H1 (cell line): Measurements from ENCODE around the gene GSG1L. TPM values are rescaled to one million over a fixed set of nuclear protein-coding genes. Genes with fewer than 3 reads are reported as not detected.

ENCODE experiments used
- CTCF ChIA-PET: fragments of 300-600 bp; sonication (Branson Sonifier 250); formaldehyde crosslinking; loops from one replicate; lab custom pipeline; 2021; ENCODE audit not compliant: partially characterized antibody; lab: Charles Lee
- POLR2A ChIA-PET: fragments of 300-600 bp; sonication (Branson Sonifier 250); formaldehyde crosslinking; loops from one replicate; lab custom pipeline; 2021; ENCODE audit warnings: inconsistent platforms; ENCODE audit not compliant: partially characterized antibody; lab: Charles Lee
- DNase-seq, 2 experiments: peaks; one replicate each; pipeline versions ENCODE4 v3.0.0 to v3.0.0-alpha.2; 2010 to 2022; ENCODE audit warnings: low spot score in 2 of 2, low read depth in 1 of 2, mixed read lengths in 1 of 2
- FAIRE-seq: peaks from 2 replicates; lab custom pipeline; 2011; peaks lifted over from hg19 to GRCh38; lab: Jason Lieb, UNC
- H2AFZ ChIP-seq: 2 replicates; pipeline ENCODE4 v1.8.1; 2012; ENCODE audit warnings: low read length, inconsistent platforms
- H2AK5ac ChIP-seq: 2 replicates; pipeline ENCODE4 v1.6.1; 2013; ENCODE audit warnings: low read depth, low read length
- H2BK120ac ChIP-seq: replicated peaks from 2 replicates; pipeline ENCODE3; 2013; ENCODE audit warnings: low read depth, low read length, inconsistent platforms
- H2BK12ac ChIP-seq: 2 replicates; pipeline ENCODE4 v1.6.1; 2013; ENCODE audit warnings: low read depth, low read length
- H2BK15ac ChIP-seq: 2 replicates; pipeline ENCODE4 v1.6.1; 2013; ENCODE audit warnings: low read length
- H2BK20ac ChIP-seq: 2 replicates; pipeline ENCODE4 v1.6.1; 2013; ENCODE audit warnings: low read length
- H2BK5ac ChIP-seq: 2 replicates; pipeline ENCODE4 v1.6.1; 2013; ENCODE audit warnings: low read depth, low read length
- H3K14ac ChIP-seq: 2 replicates; pipeline ENCODE4 v1.6.1; 2013; ENCODE audit warnings: inconsistent platforms; ENCODE audit not compliant: insufficient read length
- H3K18ac ChIP-seq: 2 replicates; pipeline ENCODE4 v1.6.1; 2013; ENCODE audit warnings: low read length; ENCODE audit errors: extremely low read depth
- H3K23ac ChIP-seq: 2 replicates; pipeline ENCODE4 v1.6.1; 2013; ENCODE audit warnings: inconsistent platforms; ENCODE audit not compliant: insufficient read length
- H3K23me2 ChIP-seq: 2 replicates; pipeline ENCODE4 v1.6.1; 2013; ENCODE audit warnings: low read depth, low read length
- H3K27ac ChIP-seq: 2 replicates; pipeline ENCODE4 v1.6.1; 2011; ENCODE audit warnings: low read depth, low read length, inconsistent platforms
- H3K27me3 ChIP-seq, 4 experiments: replicated peaks in 1 of 4; 1 replicate in 1 of 4; 2 replicates in 3 of 4; pipeline versions ENCODE4 v1.6.1 to v1.8.1; 2011 to 2013; ENCODE audit warnings: low read length in 3 of 4, mild to moderate bottlenecking in 3 of 4, inconsistent platforms in 2 of 4, mixed read lengths in 2 of 4, moderate library complexity in 1 of 4; ENCODE audit not compliant: control insufficient read depth in 3 of 4, insufficient read depth in 3 of 4; ENCODE audit errors: extremely low read depth in 1 of 4
- H3K36me3 ChIP-seq, 4 experiments: 2 replicates each; pipeline versions ENCODE4 v1.6.1 to v1.8.1; 2011 to 2013; ENCODE audit warnings: mild to moderate bottlenecking in 4 of 4, low read length in 3 of 4, moderate library complexity in 2 of 4, control low read depth in 1 of 4, inconsistent platforms in 1 of 4; ENCODE audit not compliant: insufficient read depth in 4 of 4, control insufficient read depth in 2 of 4
- H3K4ac ChIP-seq: replicated peaks from 2 replicates; pipeline ENCODE3; 2013; ENCODE audit warnings: low read length, low read depth, mixed read lengths, inconsistent platforms; ENCODE audit not compliant: insufficient read length
- H3K4me1 ChIP-seq, 4 experiments: replicated peaks in 1 of 4; 1 replicate in 1 of 4; 2 replicates in 3 of 4; pipeline versions ENCODE4 v1.6.1 to v1.8.1; 2011 to 2013; ENCODE audit warnings: low read length in 3 of 4, inconsistent platforms in 2 of 4, mixed read lengths in 1 of 4; ENCODE audit not compliant: insufficient read depth in 4 of 4, control insufficient read depth in 3 of 4
- H3K4me2 ChIP-seq, 2 experiments: 2 replicates each; pipeline versions ENCODE4 v1.6.1 to v1.8.1; 2011 to 2013; ENCODE audit warnings: low read depth in 2 of 2, low read length in 2 of 2, control low read depth in 1 of 2, inconsistent platforms in 1 of 2, mild to moderate bottlenecking in 1 of 2; ENCODE audit not compliant: insufficient read depth in 1 of 2
- H3K4me3 ChIP-seq, 4 experiments: fragments of 200-600, 300-600 bp in 1 of 4; sonication (generic), shearing (Covaris generic), sonication (Bioruptor Twin) in 1 of 4; 2 replicates each; pipeline versions ENCODE4 v1.5.1 to v1.8.1; 2011 to 2016; ENCODE audit warnings: low read length in 4 of 4, low read depth in 3 of 4, control low read depth in 2 of 4, inconsistent platforms in 2 of 4, mild to moderate bottlenecking in 2 of 4, mixed read lengths in 1 of 4, moderate library complexity in 1 of 4; ENCODE audit not compliant: insufficient read depth in 2 of 4; ENCODE audit errors: extremely low read depth in 1 of 4
- H3K56ac ChIP-seq: replicated peaks from 2 replicates; pipeline ENCODE3; 2013; ENCODE audit warnings: low read depth, mild to moderate bottlenecking, mixed read lengths, low read length, inconsistent platforms; ENCODE audit not compliant: insufficient read length
- H3K79me1 ChIP-seq: 2 replicates; pipeline ENCODE4 v1.6.1; 2013; ENCODE audit warnings: low read depth, low read length, control low read depth
- H3K79me2 ChIP-seq, 2 experiments: 2 replicates each; pipeline versions ENCODE4 v1.6.1 to v1.8.1; 2012 to 2013; ENCODE audit warnings: low read length in 2 of 2, mild to moderate bottlenecking in 2 of 2, inconsistent platforms in 1 of 2; ENCODE audit not compliant: insufficient read depth in 2 of 2, control insufficient read depth in 1 of 2
- H3K9ac ChIP-seq, 4 experiments: replicated peaks in 1 of 4; 1 replicate in 1 of 4; 2 replicates in 3 of 4; pipeline versions ENCODE4 v1.6.1 to v1.8.1; 2011 to 2013; ENCODE audit warnings: low read depth in 3 of 4, low read length in 3 of 4, control low read depth in 2 of 4, mild to moderate bottlenecking in 2 of 4, moderate library complexity in 2 of 4, inconsistent platforms in 1 of 4; ENCODE audit errors: extremely low read depth in 1 of 4
- H3K9me3 ChIP-seq, 2 experiments: 2 replicates each; pipeline versions ENCODE4 v1.6.1 to v1.8.1; 2012 to 2013; ENCODE audit warnings: mild to moderate bottlenecking in 2 of 2, moderate library complexity in 2 of 2, control low read depth in 1 of 2, inconsistent platforms in 1 of 2, low read depth in 1 of 2, low read length in 1 of 2, mixed read lengths in 1 of 2; ENCODE audit not compliant: insufficient read depth in 2 of 2
- H4K20me1 ChIP-seq, 2 experiments: replicated peaks in 1 of 2; 2 replicates each; pipeline versions ENCODE3 to v1.8.1; 2011 to 2013; ENCODE audit warnings: inconsistent platforms in 2 of 2, low read length in 2 of 2, mild to moderate bottlenecking in 1 of 2; ENCODE audit not compliant: insufficient read depth in 2 of 2, control insufficient read depth in 1 of 2
- H4K5ac ChIP-seq: 2 replicates; pipeline ENCODE4 v1.6.1; 2013; ENCODE audit warnings: low read length, low read depth, mixed read lengths, inconsistent platforms; ENCODE audit not compliant: insufficient read length
- H4K8ac ChIP-seq: 2 replicates; pipeline ENCODE4 v1.8.0; 2013; ENCODE audit warnings: mild to moderate bottlenecking, moderate library complexity, low read length, inconsistent platforms; ENCODE audit not compliant: insufficient read depth; ENCODE audit errors: extremely low read depth
- H4K91ac ChIP-seq: replicated peaks from 2 replicates; pipeline ENCODE3; 2013; ENCODE audit warnings: low read length, mixed read lengths, inconsistent platforms; ENCODE audit not compliant: insufficient read length
- ASH2L ChIP-seq: fragments of 200-600, 300-600 bp; sonication (generic); IDR thresholded peaks from one replicate; pipeline ENCODE4 v1.7.1; 2017; ENCODE audit warnings: low read length
- BACH1 ChIP-seq: IDR thresholded peaks from 2 replicates; pipeline ENCODE4 v1.6.1; 2012; ENCODE audit warnings: low read length, improper control_type of control experiment
- CEBPB ChIP-seq: IDR thresholded peaks from 2 replicates; pipeline ENCODE4 v1.6.1; 2012; ENCODE audit warnings: low read depth, low read length
- EGR1 ChIP-seq: IDR thresholded peaks from 2 replicates; pipeline ENCODE4 v1.6.1; 2011; ENCODE audit warnings: low read depth, low read length, borderline replicate concordance
- HDAC2 ChIP-seq, 2 experiments: fragments of 300-600 bp in 1 of 2; sonication (generic) in 1 of 2; IDR thresholded peaks; 2 replicates each; pipeline ENCODE4 v1.6.1; 2011 to 2012; ENCODE audit warnings: low read depth in 2 of 2, low read length in 2 of 2, mild to moderate bottlenecking in 2 of 2, moderate library complexity in 2 of 2, borderline replicate concordance in 1 of 2, inconsistent platforms in 1 of 2
- JUN ChIP-seq: IDR thresholded peaks from 2 replicates; pipeline ENCODE4 v1.6.1; 2011; ENCODE audit warnings: low read depth, mild to moderate bottlenecking, improper control_type of control experiment, low read length
- JUND ChIP-seq: IDR thresholded peaks from 2 replicates; pipeline ENCODE4 v1.6.1; 2011; ENCODE audit warnings: mild to moderate bottlenecking, improper control_type of control experiment, low read length
- KDM1A ChIP-seq: fragments of 200-600, 300-600 bp; sonication (generic); IDR thresholded peaks from 2 replicates; pipeline ENCODE4 v1.7.1; 2016; ENCODE audit warnings: mild to moderate bottlenecking, low read length, borderline replicate concordance
- MAFK ChIP-seq: IDR thresholded peaks from 2 replicates; pipeline ENCODE4 v1.6.1; 2012; ENCODE audit warnings: low read depth, mild to moderate bottlenecking, improper control_type of control experiment, low read length
- SIN3A ChIP-seq, 2 experiments: IDR thresholded peaks in 1 of 2; conservative IDR thresholded peaks in 1 of 2; 2 replicates each; pipeline ENCODE4 v1.6.1; 2011 to 2012; ENCODE audit warnings: low read length in 2 of 2, improper control_type of control experiment in 1 of 2, low read depth in 1 of 2, mild to moderate bottlenecking in 1 of 2
- SIRT6 ChIP-seq: IDR thresholded peaks from one replicate; pipeline ENCODE4 v1.7.1; 2012; ENCODE audit warnings: low read length, inconsistent platforms
- ZNF274 ChIP-seq: IDR thresholded peaks from 2 replicates; pipeline ENCODE4 v1.7.0; 2012; ENCODE audit warnings: low read length, borderline replicate concordance; ENCODE audit errors: extremely low read depth
- WGBS, 2 experiments: shearing (Covaris generic) in 1 of 2; methylation state at CpG; one replicate each; pipeline versions ENCODE4 v1.1.6 to v1.1.7; 2013 to 2015; ENCODE audit warnings: low lambda C conversion rate in 2 of 2, mixed read lengths in 2 of 2, inconsistent platforms in 1 of 2, low coverage in 1 of 2, missing lambda C conversion rate in 1 of 2; ENCODE audit not compliant: insufficient replicate concordance in 2 of 2, insufficient coverage in 1 of 2, insufficient read length in 1 of 2; ENCODE audit errors: extremely low coverage in 1 of 2, missing lambda C conversion rate in 1 of 2; 5-methylcytosine and 5-hydroxymethylcytosine counted together
- polyA plus RNA-seq, 7 experiments: library from polyadenylated mRNA; depleted of rRNA in 3 of 7; stranded (reverse) in 5 of 7; unstranded in 2 of 7; fragments of >200 nt in 5 of 7; fragments of 200-250 nt in 2 of 7; gene quantifications; 1 replicate in 5 of 7; 2 replicates in 1 of 7; 4 replicates in 1 of 7; pipeline versions ENCODE4 v1.2.1 to v1.2.3, GENCODE V29; 2011 to 2013; ENCODE audit warnings: missing spikeins in 2 of 7, mixed read lengths in 2 of 7
- total RNA-seq: library from RNA; stranded (reverse); fragmentation: NEBNext Ultra II Directional; extraction: Animal tissue kit (Norgen Biotek cat#: 25700); gene quantifications from 2 replicates; pipeline ENCODE4 v1.2.1, GENCODE V29; 2021
- TF ChIP-seq, protein P1 (sequence below): IDR thresholded peaks from 2 replicates; pipeline ENCODE4 v1.6.1; 2012; ENCODE audit warnings: low read length, inconsistent platforms

The GSG1L gene
- total and polyA plus RNA-seq, 2 of the 8 experiments (the other 6 are each of a cell fraction or from before 2014, with no cell fraction given), result 0.71 to 1.1 TPM

DNA sequence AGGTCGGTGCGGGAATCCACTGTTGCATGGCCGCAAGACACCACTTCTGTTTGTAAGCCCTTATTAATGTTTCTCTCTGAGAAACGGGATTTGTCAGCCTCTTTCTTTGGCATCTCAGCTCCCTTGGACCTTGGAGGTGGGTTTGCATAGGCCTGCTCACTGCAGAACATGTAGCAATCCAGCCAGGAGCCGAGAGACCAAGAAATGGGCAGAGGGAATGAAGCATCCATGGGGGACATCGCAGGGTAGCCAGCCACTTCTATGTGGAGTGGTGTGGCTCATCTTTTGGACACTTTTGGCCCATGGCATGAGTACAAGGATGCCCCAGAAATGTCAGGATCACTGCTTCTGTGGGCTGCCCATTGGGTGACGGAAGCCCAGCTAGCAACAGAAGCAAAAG, 79.4 kb downstream of the GSG1L start:
- no peaks in the 10 kb centered on the region for H4K20me1 ChIP-seq
- FAIRE-seq (no peak), DNase-seq (no peak)
- H3K23me2 ChIP-seq, result no peaks in the 10 kb centered on the region
- POLR2A ChIA-PET, result interaction anchor here (0.8 kb wide), 1 partner anchor 9 kb away, joined by 4 read pairs; no protein-coding TSS in a partner anchor
- H4K5ac ChIP-seq, result no peak overlapping the region
- no peak overlapping the region for H3K23ac ChIP-seq
- no peaks in the 10 kb centered on the region for H3K36me3 ChIP-seq
- H3K4me2 ChIP-seq, result no peak overlapping the region
- TF ChIP-seq CEBPB, result no peak
- TF ChIP-seq JUND, result no peak
- no peak for TF ChIP-seq ZNF274
- TF ChIP-seq SIN3A (conservative IDR thresholded peaks at IDR 0.05 in 1 of 2, IDR thresholded peaks at IDR 0.05 in 1 of 2; ENCODE audit: low read depth in 1 of 2, low read length in 2 of 2), result no peak
- no peak for TF ChIP-seq SIRT6
- no peak for TF ChIP-seq HDAC2 (IDR thresholded peaks at IDR 0.05; ENCODE audit: borderline replicate concordance in 1 of 2, low read depth in 2 of 2, low read length in 2 of 2)
- no peak for TF ChIP-seq MAFK
- TF ChIP-seq BACH1, result no peak
- TF ChIP-seq ASH2L, result no peak
- no peak for TF ChIP-seq JUN
- no peak for TF ChIP-seq KDM1A
- no peak for TF ChIP-seq EGR1
- TF ChIP-seq, protein P1, sequence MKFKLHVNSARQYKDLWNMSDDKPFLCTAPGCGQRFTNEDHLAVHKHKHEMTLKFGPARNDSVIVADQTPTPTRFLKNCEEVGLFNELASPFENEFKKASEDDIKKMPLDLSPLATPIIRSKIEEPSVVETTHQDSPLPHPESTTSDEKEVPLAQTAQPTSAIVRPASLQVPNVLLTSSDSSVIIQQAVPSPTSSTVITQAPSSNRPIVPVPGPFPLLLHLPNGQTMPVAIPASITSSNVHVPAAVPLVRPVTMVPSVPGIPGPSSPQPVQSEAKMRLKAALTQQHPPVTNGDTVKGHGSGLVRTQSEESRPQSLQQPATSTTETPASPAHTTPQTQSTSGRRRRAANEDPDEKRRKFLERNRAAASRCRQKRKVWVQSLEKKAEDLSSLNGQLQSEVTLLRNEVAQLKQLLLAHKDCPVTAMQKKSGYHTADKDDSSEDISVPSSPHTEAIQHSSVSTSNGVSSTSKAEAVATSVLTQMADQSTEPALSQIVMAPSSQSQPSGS, result no peak
- no peak overlapping the region for H4K91ac ChIP-seq
- H2BK5ac ChIP-seq, result no peak overlapping the region
- no peak overlapping the region for H2AK5ac ChIP-seq
- no peak overlapping the region for H3K4ac ChIP-seq
- CTCF ChIA-PET, result interaction anchor here (1.9 to 3.7 kb wide), 2 partner anchors 10 to 106 kb away, joined by 7 to 19 read pairs; no protein-coding TSS in a partner anchor
- WGBS, 2 experiments, result 89% methylated on average over 7 of the region's 7 CpGs; no CpG with 5 or more reads in 1 of the 2 experiments
- H2BK120ac ChIP-seq, result no peak overlapping the region
- no peaks in the 10 kb centered on the region for H3K79me2 ChIP-seq
- no peak overlapping the region for H2AFZ ChIP-seq
- no peaks in the 10 kb centered on the region for H3K9me3 ChIP-seq
- no peak overlapping the region for H3K9ac ChIP-seq
- no peaks in the 10 kb centered on the region; a peak in 1 of 7 replicates for H3K27me3 ChIP-seq
- no peak overlapping the region for H3K14ac ChIP-seq
- H2BK15ac ChIP-seq, result no peak overlapping the region
- no peak overlapping the region for H2BK12ac ChIP-seq
- no peak overlapping the region for H4K8ac ChIP-seq
- H2BK20ac ChIP-seq, result no peak overlapping the region
- H3K27ac ChIP-seq, result no peak overlapping the region
- H3K79me1 ChIP-seq, result no peaks in the 10 kb centered on the region
- no peak overlapping the region for H3K18ac ChIP-seq
- H3K56ac ChIP-seq, result no peak overlapping the region
- no peaks in the 10 kb centered on the region for H3K4me1 ChIP-seq
- H3K4me3 ChIP-seq, result no peak overlapping the region
